Keratinocyte (primary cell): ENCODE data around the gene ATP1A3. TPM values are rescaled to one million over a fixed set of nuclear protein-coding genes. Genes with fewer than 3 reads are reported as not detected.

Experiments used
- DNase-seq: peaks from one replicate; pipeline ENCODE4 v3.0.0-alpha.2; 2011; ENCODE audit warnings: low read depth, missing footprints, low spot score
- FAIRE-seq: peaks from 2 replicates; lab custom pipeline; 2011; peaks lifted over from hg19 to GRCh38; lab: Jason Lieb, UNC
- H2AFZ ChIP-seq: 2 replicates; pipeline ENCODE4 v1.6.0; 2012; ENCODE audit warnings: low read length, control low read depth, inconsistent platforms; ENCODE audit not compliant: control insufficient read depth
- H3K27ac ChIP-seq: 2 replicates; pipeline ENCODE4 v1.5.1; 2011; ENCODE audit warnings: low read length; ENCODE audit not compliant: control insufficient read depth, insufficient read depth
- H3K27me3 ChIP-seq: 3 replicates; pipeline ENCODE4 v1.6.0; 2011; ENCODE audit warnings: low read length; ENCODE audit not compliant: control insufficient read depth, insufficient read depth; ENCODE audit errors: extremely low read depth
- H3K36me3 ChIP-seq, 2 experiments: 2 replicates in 1 of 2; 3 replicates in 1 of 2; pipeline ENCODE4 v1.5.1; 2011; ENCODE audit warnings: low read length in 2 of 2, mild to moderate bottlenecking in 1 of 2; ENCODE audit not compliant: control insufficient read depth in 2 of 2, insufficient read depth in 2 of 2; ENCODE audit errors: extremely low read depth in 1 of 2
- H3K4me1 ChIP-seq: 3 replicates; pipeline ENCODE4 v1.5.1; 2011; ENCODE audit warnings: low read length; ENCODE audit not compliant: control insufficient read depth, insufficient read depth; ENCODE audit errors: extremely low read depth
- H3K4me2 ChIP-seq: 3 replicates; pipeline ENCODE4 v1.6.0; 2011; ENCODE audit warnings: low read depth, low read length; ENCODE audit not compliant: control insufficient read depth, insufficient read depth; ENCODE audit errors: extremely low read depth
- H3K4me3 ChIP-seq, 3 experiments: fragments of 200-600 bp in 1 of 3; sonication (generic) in 1 of 3; 2 replicates in 2 of 3; 3 replicates in 1 of 3; pipeline ENCODE4 v1.5.1; 2011 to 2016; ENCODE audit warnings: low read length in 3 of 3, mild to moderate bottlenecking in 3 of 3, control low read depth in 2 of 3, inconsistent platforms in 1 of 3, low read depth in 1 of 3, mixed read lengths in 1 of 3, mixed run types in 1 of 3, moderate library complexity in 1 of 3; ENCODE audit not compliant: control insufficient read depth in 2 of 3, insufficient read depth in 2 of 3; ENCODE audit errors: extremely low read depth in 1 of 3
- H3K79me2 ChIP-seq: 2 replicates; pipeline ENCODE4 v1.6.0; 2012; ENCODE audit warnings: low read length; ENCODE audit not compliant: control insufficient read depth, insufficient read depth
- H3K9ac ChIP-seq: 3 replicates; pipeline ENCODE4 v1.6.0; 2011; ENCODE audit warnings: low read length; ENCODE audit not compliant: control insufficient read depth, insufficient read depth; ENCODE audit errors: extremely low read depth
- H3K9me1 ChIP-seq: 3 replicates; pipeline ENCODE4 v1.6.0; 2011; ENCODE audit warnings: low read length; ENCODE audit not compliant: control insufficient read depth, insufficient read depth; ENCODE audit errors: extremely low read depth
- H3K9me3 ChIP-seq: 2 replicates; pipeline ENCODE4 v1.5.1; 2012; ENCODE audit warnings: low read depth, low read length; ENCODE audit not compliant: control insufficient read depth
- H4K20me1 ChIP-seq: 3 replicates; pipeline ENCODE4 v1.6.0; 2011; ENCODE audit warnings: low read length; ENCODE audit not compliant: control insufficient read depth, insufficient read depth; ENCODE audit errors: extremely low read depth
- CTCF ChIP-seq, 3 experiments: IDR thresholded peaks in 1 of 3; conservative IDR thresholded peaks in 1 of 3; optimal IDR thresholded peaks in 1 of 3; 2 replicates in 2 of 3; 3 replicates in 1 of 3; pipeline versions ENCODE3 to v1.5.1; 2011; ENCODE audit warnings: low read length in 3 of 3, mild to moderate bottlenecking in 3 of 3, moderate library complexity in 2 of 3, control low read depth in 1 of 3, inconsistent platforms in 1 of 3; ENCODE audit not compliant: insufficient read depth in 2 of 3; ENCODE audit errors: extremely low read depth in 1 of 3
- EZH2 ChIP-seq: IDR thresholded peaks from one replicate; pipeline ENCODE4 v1.6.1; 2012; ENCODE audit warnings: inconsistent platforms, mild to moderate bottlenecking, low read length, moderate library complexity
- dilution Hi-C: fragments of 300-500 bp; cut with MboI; formaldehyde crosslinking; loops from one replicate; pipeline ENCODE4 v1.7.0; 2020; ENCODE audit warnings: low sequenced_read_pairs; ENCODE audit not compliant: extremely low pct_ligation_motif_present
- polyA plus RNA-seq, 5 experiments: library from polyadenylated mRNA; depleted of rRNA in 3 of 5; stranded (reverse) in 3 of 5; stranded (forward) in 1 of 5; unstranded in 1 of 5; fragments of >200 nt; gene quantifications; 1 replicate in 1 of 5; 2 replicates in 3 of 5; 3 replicates in 1 of 5; pipeline versions ENCODE4 v1.2.1 to v1.2.3, GENCODE V29; 2011 to 2012; ENCODE audit warnings: missing spikeins in 2 of 5, low read depth in 1 of 5, low replicate concordance in 1 of 5

ATP1A3 gene
- polyA plus RNA-seq, 1 donor (not counting 4 experiments of a cell fraction or from before 2014, with no cell fraction given), result not detected

- H3K79me2 ChIP-seq, result no peaks in the 10 kb centered on the region
- no peak overlapping the region for H3K27ac ChIP-seq
- FAIRE-seq (no peak), DNase-seq (no peak)
- no peak for TF ChIP-seq EZH2
- TF ChIP-seq CTCF (optimal IDR thresholded peaks at IDR 0.05 in 1 of 3, IDR thresholded peaks at IDR 0.05 in 1 of 3, conservative IDR thresholded peaks at IDR 0.05 in 1 of 3; ENCODE audit: extremely low read depth in 1 of 3, insufficient read depth in 2 of 3, low read length in 3 of 3), result no peak
- H3K9ac ChIP-seq, result no peak overlapping the region
- no peaks in the 10 kb centered on the region for H4K20me1 ChIP-seq
- H3K4me2 ChIP-seq, result no peak overlapping the region
- H2AFZ ChIP-seq, result no peak overlapping the region
- H3K9me1 ChIP-seq, result no peaks in the 10 kb centered on the region
- H3K36me3 ChIP-seq, result no peaks in the 10 kb centered on the region
- H3K9me3 ChIP-seq, result no peaks in the 10 kb centered on the region
- H3K27me3 ChIP-seq, result no peaks in the 10 kb centered on the region
- H3K4me1 ChIP-seq, result no peaks in the 10 kb centered on the region
- no peak overlapping the region for H3K4me3 ChIP-seq
- dilution Hi-C loops, result no loop called here
Observed at GRCh38 chr19:41981724-41982123, 12.3 kb downstream of the ATP1A3 start.

DNA sequence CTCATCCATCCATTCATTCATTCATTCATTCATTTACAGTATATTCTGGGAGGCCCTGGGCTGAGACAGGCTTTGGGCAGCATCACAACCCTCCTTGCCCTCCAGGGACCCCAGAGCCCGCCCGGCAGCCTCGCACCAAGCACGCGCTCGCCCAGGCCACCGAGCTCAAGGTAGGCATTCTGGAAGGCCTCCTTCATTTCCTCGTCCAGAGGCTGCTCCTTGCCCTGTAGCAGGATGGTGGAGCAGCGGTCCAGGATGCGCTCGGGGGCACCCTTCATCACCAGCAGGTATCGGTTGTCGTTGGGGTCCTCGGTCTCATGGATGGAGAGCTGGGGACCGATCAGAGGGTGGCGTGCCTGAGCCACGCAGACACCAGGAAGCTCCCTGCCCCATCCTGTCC lies 15.6 kb downstream of the ATP1A3 start:
- FAIRE-seq, result no peak
- no peak overlapping the region for H3K4me3 ChIP-seq
- DNase-seq, result no peak
- H3K27ac ChIP-seq, result no peak overlapping the region
- no peaks in the 10 kb centered on the region for H3K79me2 ChIP-seq
- peaks cover 6% of the 10 kb centered on the region for H3K4me1 ChIP-seq
- no peak overlapping the region for H3K4me2 ChIP-seq
- H3K9me1 ChIP-seq, result no peaks in the 10 kb centered on the region
- no peaks in the 10 kb centered on the region for H3K36me3 ChIP-seq
- no peak for TF ChIP-seq CTCF (optimal IDR thresholded peaks at IDR 0.05 in 1 of 3, IDR thresholded peaks at IDR 0.05 in 1 of 3, conservative IDR thresholded peaks at IDR 0.05 in 1 of 3; ENCODE audit: extremely low read depth in 1 of 3, insufficient read depth in 2 of 3, low read length in 3 of 3)
- no peak for TF ChIP-seq EZH2
- H3K9me3 ChIP-seq, result no peaks in the 10 kb centered on the region
- H3K9ac ChIP-seq, result no peak overlapping the region
- H4K20me1 ChIP-seq, result no peaks in the 10 kb centered on the region
- H2AFZ ChIP-seq, result no peak overlapping the region
- dilution Hi-C loops, result no loop called here
- H3K27me3 ChIP-seq, result no peaks in the 10 kb centered on the region
